Measurements from ENCODE around the gene ACTN4. TPM values are rescaled to one million over a fixed set of nuclear protein-coding genes. Genes with fewer than 3 reads are reported as not detected.

ACTN4 gene
- total RNA-seq, 1 experiment from 2014 or later, result 506 TPM

DNA sequence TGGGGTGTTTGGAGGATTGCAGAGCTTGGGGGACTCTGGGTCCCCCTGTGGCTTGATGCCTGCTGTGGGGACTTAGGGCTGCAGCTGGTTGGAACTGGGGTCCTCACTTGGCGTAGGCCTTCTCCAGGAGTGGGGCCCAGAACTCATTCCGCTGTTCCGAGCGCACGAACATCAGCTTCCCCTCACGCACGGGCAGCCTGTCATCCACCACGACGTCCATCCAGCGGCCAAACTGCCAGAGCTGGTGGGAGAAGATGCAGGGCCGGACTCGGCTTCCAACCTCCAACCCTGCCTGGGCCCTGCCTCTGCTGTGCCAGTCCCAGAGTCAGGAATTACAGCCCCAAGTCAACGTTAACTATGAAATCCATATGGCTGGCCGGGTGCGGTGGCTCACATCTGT is 94.2 kb downstream of the ACTN4 start:
- peaks cover 2% of the 10 kb centered on the region; the same call in 1 of the 2 replicates for H3K36me3 Mint-ChIP-seq
- TF ChIP-seq ZNF423 (CRISPR knock-in tag; IDR thresholded peaks at IDR 0.05) (no peak), ZBTB21 (CRISPR knock-in tag; IDR thresholded peaks at IDR 0.05; ENCODE audit: borderline replicate concordance) (no peak)
- DNase-seq (ENCODE audit: low spot score), result no peak

GRCh38 chr19:38742296-38742695 is 94.8 kb downstream of the ACTN4 start:
- peaks cover 6% of the 10 kb centered on the region for H3K4me1 Mint-ChIP-seq
- ChIA-PET POLR2A (interaction anchor here (0.6 to 0.7 kb wide), 2 partner anchors 107 to 332 kb away, joined by 3 to 4 read pairs; no protein-coding TSS in a partner anchor), CTCF (interaction anchor here (0.6 to 1.3 kb wide), 4 partner anchors 9 to 61 kb away, joined by 3 to 9 read pairs (median 4); no protein-coding TSS in a partner anchor)
- H3K9me3 Mint-ChIP-seq, result peaks cover 3% of the 10 kb centered on the region
- no peak for ATAC-seq
- no peak overlapping the region for H3K4me3 Mint-ChIP-seq
- peaks cover 24% of the 10 kb centered on the region for H3K27me3 Mint-ChIP-seq (ENCODE audit: low read depth)
- no peak for DNase-seq (ENCODE audit: low spot score)
- H3K36me3 Mint-ChIP-seq, result peaks cover 2% of the 10 kb centered on the region; the same call in 1 of the 2 replicates
- TF ChIP-seq ZNF232 (CRISPR knock-in tag; IDR thresholded peaks at IDR 0.05), result no peak
- TF ChIP-seq E2F5 (CRISPR knock-in tag; IDR thresholded peaks at IDR 0.05), result no peak
- TF ChIP-seq, protein P1, sequence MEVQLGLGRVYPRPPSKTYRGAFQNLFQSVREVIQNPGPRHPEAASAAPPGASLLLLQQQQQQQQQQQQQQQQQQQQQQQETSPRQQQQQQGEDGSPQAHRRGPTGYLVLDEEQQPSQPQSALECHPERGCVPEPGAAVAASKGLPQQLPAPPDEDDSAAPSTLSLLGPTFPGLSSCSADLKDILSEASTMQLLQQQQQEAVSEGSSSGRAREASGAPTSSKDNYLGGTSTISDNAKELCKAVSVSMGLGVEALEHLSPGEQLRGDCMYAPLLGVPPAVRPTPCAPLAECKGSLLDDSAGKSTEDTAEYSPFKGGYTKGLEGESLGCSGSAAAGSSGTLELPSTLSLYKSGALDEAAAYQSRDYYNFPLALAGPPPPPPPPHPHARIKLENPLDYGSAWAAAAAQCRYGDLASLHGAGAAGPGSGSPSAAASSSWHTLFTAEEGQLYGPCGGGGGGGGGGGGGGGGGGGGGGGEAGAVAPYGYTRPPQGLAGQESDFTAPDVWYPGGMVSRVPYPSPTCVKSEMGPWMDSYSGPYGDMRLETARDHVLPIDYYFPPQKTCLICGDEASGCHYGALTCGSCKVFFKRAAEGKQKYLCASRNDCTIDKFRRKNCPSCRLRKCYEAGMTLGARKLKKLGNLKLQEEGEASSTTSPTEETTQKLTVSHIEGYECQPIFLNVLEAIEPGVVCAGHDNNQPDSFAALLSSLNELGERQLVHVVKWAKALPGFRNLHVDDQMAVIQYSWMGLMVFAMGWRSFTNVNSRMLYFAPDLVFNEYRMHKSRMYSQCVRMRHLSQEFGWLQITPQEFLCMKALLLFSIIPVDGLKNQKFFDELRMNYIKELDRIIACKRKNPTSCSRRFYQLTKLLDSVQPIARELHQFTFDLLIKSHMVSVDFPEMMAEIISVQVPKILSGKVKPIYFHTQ (CRISPR knock-in tag; IDR thresholded peaks at IDR 0.05), result no peak
- TF ChIP-seq PREB (CRISPR knock-in tag; IDR thresholded peaks at IDR 0.05; ENCODE audit: borderline replicate concordance), result no peak
- TF ChIP-seq, protein P2, sequence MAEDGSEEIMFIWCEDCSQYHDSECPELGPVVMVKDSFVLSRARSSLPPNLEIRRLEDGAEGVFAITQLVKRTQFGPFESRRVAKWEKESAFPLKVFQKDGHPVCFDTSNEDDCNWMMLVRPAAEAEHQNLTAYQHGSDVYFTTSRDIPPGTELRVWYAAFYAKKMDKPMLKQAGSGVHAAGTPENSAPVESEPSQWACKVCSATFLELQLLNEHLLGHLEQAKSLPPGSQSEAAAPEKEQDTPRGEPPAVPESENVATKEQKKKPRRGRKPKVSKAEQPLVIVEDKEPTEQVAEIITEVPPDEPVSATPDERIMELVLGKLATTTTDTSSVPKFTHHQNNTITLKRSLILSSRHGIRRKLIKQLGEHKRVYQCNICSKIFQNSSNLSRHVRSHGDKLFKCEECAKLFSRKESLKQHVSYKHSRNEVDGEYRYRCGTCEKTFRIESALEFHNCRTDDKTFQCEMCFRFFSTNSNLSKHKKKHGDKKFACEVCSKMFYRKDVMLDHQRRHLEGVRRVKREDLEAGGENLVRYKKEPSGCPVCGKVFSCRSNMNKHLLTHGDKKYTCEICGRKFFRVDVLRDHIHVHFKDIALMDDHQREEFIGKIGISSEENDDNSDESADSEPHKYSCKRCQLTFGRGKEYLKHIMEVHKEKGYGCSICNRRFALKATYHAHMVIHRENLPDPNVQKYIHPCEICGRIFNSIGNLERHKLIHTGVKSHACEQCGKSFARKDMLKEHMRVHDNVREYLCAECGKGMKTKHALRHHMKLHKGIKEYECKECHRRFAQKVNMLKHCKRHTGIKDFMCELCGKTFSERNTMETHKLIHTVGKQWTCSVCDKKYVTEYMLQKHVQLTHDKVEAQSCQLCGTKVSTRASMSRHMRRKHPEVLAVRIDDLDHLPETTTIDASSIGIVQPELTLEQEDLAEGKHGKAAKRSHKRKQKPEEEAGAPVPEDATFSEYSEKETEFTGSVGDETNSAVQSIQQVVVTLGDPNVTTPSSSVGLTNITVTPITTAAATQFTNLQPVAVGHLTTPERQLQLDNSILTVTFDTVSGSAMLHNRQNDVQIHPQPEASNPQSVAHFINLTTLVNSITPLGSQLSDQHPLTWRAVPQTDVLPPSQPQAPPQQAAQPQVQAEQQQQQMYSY (CRISPR knock-in tag; IDR thresholded peaks at IDR 0.05), result no peak
- H3K27ac Mint-ChIP-seq, result no peak overlapping the region

More for the DNA sequence above, 94.2 kb downstream of the ACTN4 start:
- ChIA-PET POLR2A (interaction anchor here (0.7 kb wide), 1 partner anchor 107 kb away, joined by 3 read pairs; no protein-coding TSS in a partner anchor), CTCF (interaction anchor here (0.6 to 1.3 kb wide), 2 partner anchors 28 to 60 kb away, joined by 3 to 9 read pairs; no protein-coding TSS in a partner anchor)
- Mint-ChIP-seq H3K27ac (no peak overlapping the region), H3K9me3 (peaks cover 3% of the 10 kb centered on the region), H3K4me1 (peaks cover 6% of the 10 kb centered on the region), H3K27me3 (ENCODE audit: low read depth) (peaks cover 23% of the 10 kb centered on the region), H3K4me3 (no peak overlapping the region)
- ATAC-seq, result no peak

- TF ChIP-seq ZNF396 (CRISPR knock-in tag; IDR thresholded peaks at IDR 0.05; ENCODE audit: borderline replicate concordance) (no peak), PREB (CRISPR knock-in tag; IDR thresholded peaks at IDR 0.05; ENCODE audit: borderline replicate concordance) (no peak), FOXP1 (CRISPR knock-in tag; IDR thresholded peaks at IDR 0.05; ENCODE audit: borderline replicate concordance) (no peak), ZNF317 (CRISPR knock-in tag; IDR thresholded peaks at IDR 0.05; ENCODE audit: borderline replicate concordance, low read depth) (no peak), TEAD4 (CRISPR knock-in tag; IDR thresholded peaks at IDR 0.05) (no peak)
- TF ChIP-seq, protein P3, sequence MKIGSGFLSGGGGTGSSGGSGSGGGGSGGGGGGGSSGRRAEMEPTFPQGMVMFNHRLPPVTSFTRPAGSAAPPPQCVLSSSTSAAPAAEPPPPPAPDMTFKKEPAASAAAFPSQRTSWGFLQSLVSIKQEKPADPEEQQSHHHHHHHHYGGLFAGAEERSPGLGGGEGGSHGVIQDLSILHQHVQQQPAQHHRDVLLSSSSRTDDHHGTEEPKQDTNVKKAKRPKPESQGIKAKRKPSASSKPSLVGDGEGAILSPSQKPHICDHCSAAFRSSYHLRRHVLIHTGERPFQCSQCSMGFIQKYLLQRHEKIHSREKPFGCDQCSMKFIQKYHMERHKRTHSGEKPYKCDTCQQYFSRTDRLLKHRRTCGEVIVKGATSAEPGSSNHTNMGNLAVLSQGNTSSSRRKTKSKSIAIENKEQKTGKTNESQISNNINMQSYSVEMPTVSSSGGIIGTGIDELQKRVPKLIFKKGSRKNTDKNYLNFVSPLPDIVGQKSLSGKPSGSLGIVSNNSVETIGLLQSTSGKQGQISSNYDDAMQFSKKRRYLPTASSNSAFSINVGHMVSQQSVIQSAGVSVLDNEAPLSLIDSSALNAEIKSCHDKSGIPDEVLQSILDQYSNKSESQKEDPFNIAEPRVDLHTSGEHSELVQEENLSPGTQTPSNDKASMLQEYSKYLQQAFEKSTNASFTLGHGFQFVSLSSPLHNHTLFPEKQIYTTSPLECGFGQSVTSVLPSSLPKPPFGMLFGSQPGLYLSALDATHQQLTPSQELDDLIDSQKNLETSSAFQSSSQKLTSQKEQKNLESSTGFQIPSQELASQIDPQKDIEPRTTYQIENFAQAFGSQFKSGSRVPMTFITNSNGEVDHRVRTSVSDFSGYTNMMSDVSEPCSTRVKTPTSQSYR (CRISPR knock-in tag; IDR thresholded peaks at IDR 0.05), result no peak
Observed at GRCh38 chr19:38742906-38743305, 95.5 kb downstream of the ACTN4 start.

More at GRCh38 chr19:38742906-38743305, 95.5 kb downstream of the ACTN4 start:
- H3K36me3 Mint-ChIP-seq, result peaks cover 2% of the 10 kb centered on the region; the same call in 1 of the 2 replicates
- peaks cover 2% of the 10 kb centered on the region for H3K4me1 Mint-ChIP-seq
- CTCF ChIA-PET, result interaction anchor here (0.7 to 1.3 kb wide), 3 partner anchors 10 to 50 kb away, joined by 3 to 9 read pairs (median 4); no protein-coding TSS in a partner anchor
- H3K27ac Mint-ChIP-seq, result no peak overlapping the region
- no peak overlapping the region for H3K4me3 Mint-ChIP-seq
- ATAC-seq (no peak), DNase-seq (ENCODE audit: low spot score) (no peak)
- H3K9me3 Mint-ChIP-seq, result peaks cover 3% of the 10 kb centered on the region
- H3K27me3 Mint-ChIP-seq (ENCODE audit: low read depth), result peaks cover 19% of the 10 kb centered on the region
- POLR2A ChIA-PET, result interaction anchor here (0.6 kb wide), 1 partner anchor 333 kb away, joined by 4 read pairs; no protein-coding TSS in a partner anchor
